ENCODE results near the gene GCHFR. TPM values are rescaled to one million over a fixed set of nuclear protein-coding genes. Genes with fewer than 3 reads are reported as not detected.

GCHFR gene
- polyA plus RNA-seq, 1 of the 3 experiments (the other 2 are of a cell fraction): 0.67 TPM

DNA sequence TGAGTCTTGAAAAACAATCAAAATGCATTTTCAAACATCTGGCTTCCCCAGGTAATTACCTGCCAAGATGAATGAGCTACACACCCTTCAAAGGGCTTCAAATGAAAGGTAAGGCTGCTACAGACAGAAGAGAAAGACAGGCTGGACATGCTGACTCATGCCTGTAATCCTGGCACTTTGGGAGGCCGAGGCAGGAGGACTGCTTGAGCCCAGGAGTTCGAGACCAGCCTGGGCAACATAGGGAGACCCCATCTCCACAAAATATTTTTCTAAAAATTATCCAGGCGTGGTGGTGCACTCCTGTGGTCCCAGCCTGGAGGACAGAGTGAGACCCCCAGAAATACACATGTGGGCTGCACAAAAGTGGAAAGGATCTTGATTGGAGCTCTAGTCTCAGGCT, 28.5 kb downstream of the GCHFR start:
- Histone ChIP-seq H3K4me3 (ENCODE audit: low read depth in 2 of 2, low read length in 1 of 2) (no peak overlapping the region), H3K27me3 (ENCODE audit: insufficient read depth) (no peaks in the 10 kb centered on the region), H3K79me2 (ENCODE audit: insufficient read depth) (peaks cover 63% of the 10 kb centered on the region), H3K9me3 (no peaks in the 10 kb centered on the region), H3K4me1 (ENCODE audit: control insufficient read depth in 1 of 2, insufficient read depth in 2 of 2, low read depth in 1 of 2, low read length in 1 of 2) (peaks cover 2 to 9% of the 10 kb centered on the region in 2 experiments; a peak in 2 of 4 replicates), H3K4me2 (no peak overlapping the region), H4K20me1 (ENCODE audit: insufficient read depth) (peaks cover 7% of the 10 kb centered on the region; the same call in 1 of the 2 replicates), H3F3A (replicated peaks; ENCODE audit: insufficient read depth) (peaks cover 15% of the 10 kb centered on the region), H3K9ac (no peak overlapping the region), H3K9me2 (no peaks in the 10 kb centered on the region), H3K27ac (ENCODE audit: low read depth in 2 of 2, low read length in 1 of 2) (peak overlapping the region in 1 of 2 experiments; percentile 86; a peak in 1 of 4 replicates), H2AFZ (ENCODE audit: low read depth) (no peak overlapping the region), H3K36me3 (replicated peaks in 1 of 2; ENCODE audit: control insufficient read depth in 1 of 2, insufficient read depth in 2 of 2, low read length in 1 of 2) (peaks cover 0 to 5% of the 10 kb centered on the region in 2 experiments)
- ChIA-PET CTCF (interaction anchor here (0.6 to 31.8 kb wide), 4 partner anchors 10 to 67 kb away, joined by 3 to 555 read pairs (median 16); partner anchors contain the start of gene RMDN3), POLR2A (no interaction called here)
- 97% methylated on average over 3 of the region's 3 CpGs for WGBS (ENCODE audit: low lambda C conversion rate)
- TF ChIP-seq POLR2AphosphoS5 (IDR thresholded peaks at IDR 0.05; ENCODE audit: low read depth, low read length) (no peak), GABPA (IDR thresholded peaks at IDR 0.05; ENCODE audit: low read depth) (no peak), CHD2 (IDR thresholded peaks at IDR 0.05; ENCODE audit: low read length, partially characterized antibody) (no peak), SMC3 (IDR thresholded peaks at IDR 0.05; ENCODE audit: low read depth, low read length) (no peak), SIN3A (IDR thresholded peaks at IDR 0.05; ENCODE audit: borderline replicate concordance, low read depth, low read length) (no peak)
- TF ChIP-seq, protein P1, sequence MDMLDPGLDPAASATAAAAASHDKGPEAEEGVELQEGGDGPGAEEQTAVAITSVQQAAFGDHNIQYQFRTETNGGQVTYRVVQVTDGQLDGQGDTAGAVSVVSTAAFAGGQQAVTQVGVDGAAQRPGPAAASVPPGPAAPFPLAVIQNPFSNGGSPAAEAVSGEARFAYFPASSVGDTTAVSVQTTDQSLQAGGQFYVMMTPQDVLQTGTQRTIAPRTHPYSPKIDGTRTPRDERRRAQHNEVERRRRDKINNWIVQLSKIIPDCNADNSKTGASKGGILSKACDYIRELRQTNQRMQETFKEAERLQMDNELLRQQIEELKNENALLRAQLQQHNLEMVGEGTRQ (IDR thresholded peaks at IDR 0.05; ENCODE audit: borderline replicate concordance, low read depth, low read length): no peak
- TF ChIP-seq, protein P2, sequence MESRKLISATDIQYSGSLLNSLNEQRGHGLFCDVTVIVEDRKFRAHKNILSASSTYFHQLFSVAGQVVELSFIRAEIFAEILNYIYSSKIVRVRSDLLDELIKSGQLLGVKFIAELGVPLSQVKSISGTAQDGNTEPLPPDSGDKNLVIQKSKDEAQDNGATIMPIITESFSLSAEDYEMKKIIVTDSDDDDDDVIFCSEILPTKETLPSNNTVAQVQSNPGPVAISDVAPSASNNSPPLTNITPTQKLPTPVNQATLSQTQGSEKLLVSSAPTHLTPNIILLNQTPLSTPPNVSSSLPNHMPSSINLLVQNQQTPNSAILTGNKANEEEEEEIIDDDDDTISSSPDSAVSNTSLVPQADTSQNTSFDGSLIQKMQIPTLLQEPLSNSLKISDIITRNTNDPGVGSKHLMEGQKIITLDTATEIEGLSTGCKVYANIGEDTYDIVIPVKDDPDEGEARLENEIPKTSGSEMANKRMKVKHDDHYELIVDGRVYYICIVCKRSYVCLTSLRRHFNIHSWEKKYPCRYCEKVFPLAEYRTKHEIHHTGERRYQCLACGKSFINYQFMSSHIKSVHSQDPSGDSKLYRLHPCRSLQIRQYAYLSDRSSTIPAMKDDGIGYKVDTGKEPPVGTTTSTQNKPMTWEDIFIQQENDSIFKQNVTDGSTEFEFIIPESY (IDR thresholded peaks at IDR 0.05; ENCODE audit: borderline replicate concordance, low read depth): no peak
- TF ChIP-seq, protein P3, sequence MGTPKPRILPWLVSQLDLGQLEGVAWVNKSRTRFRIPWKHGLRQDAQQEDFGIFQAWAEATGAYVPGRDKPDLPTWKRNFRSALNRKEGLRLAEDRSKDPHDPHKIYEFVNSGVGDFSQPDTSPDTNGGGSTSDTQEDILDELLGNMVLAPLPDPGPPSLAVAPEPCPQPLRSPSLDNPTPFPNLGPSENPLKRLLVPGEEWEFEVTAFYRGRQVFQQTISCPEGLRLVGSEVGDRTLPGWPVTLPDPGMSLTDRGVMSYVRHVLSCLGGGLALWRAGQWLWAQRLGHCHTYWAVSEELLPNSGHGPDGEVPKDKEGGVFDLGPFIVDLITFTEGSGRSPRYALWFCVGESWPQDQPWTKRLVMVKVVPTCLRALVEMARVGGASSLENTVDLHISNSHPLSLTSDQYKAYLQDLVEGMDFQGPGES (IDR thresholded peaks at IDR 0.05; ENCODE audit: low read depth, low read length): no peak
- no peak for DNase-seq

DNA sequence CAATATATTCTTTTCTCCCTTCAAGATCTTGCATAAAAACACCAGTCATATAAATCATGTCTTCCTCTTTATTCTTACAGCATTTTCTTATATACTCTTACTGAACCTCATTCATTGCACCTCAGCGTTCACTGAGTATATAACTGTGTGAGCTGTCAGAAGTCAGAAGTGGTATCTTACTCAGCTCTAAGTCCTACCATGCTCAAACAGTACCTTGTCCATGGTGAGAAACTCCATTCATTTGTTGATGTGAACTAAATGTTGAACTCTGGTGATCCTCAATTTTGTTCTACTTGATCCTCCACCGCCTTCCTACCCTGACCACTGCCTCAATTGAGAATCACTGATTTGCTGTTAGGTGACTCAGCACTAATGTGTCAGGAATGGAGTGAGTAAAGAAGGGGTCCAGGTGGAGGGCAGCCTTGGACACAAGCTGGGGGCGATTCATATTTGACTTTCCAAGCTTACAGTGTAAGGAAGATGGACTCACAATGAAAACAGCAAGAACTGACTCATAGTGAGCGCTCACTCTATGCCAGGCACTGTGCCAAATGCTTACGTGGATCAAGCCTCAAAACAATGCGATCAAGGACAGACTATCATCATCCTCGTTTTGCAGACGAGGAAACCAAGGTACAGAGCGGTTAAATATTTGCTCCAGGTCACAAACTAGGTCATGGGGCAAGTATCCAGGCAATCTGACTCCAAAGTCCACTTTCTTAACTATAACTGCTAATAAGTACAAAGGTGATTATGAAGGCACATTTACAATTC, 29.5 kb downstream of the GCHFR start:
- WGBS (ENCODE audit: low lambda C conversion rate): 34% methylated on average over 9 of the region's 9 CpGs
- Histone ChIP-seq H4K20me1 (ENCODE audit: insufficient read depth) (no peaks in the 10 kb centered on the region), H3K9me2 (no peaks in the 10 kb centered on the region), H3K4me1 (ENCODE audit: control insufficient read depth in 1 of 2, insufficient read depth in 2 of 2, low read depth in 1 of 2, low read length in 1 of 2) (peaks cover 0 to 4% of the 10 kb centered on the region in 2 experiments; a peak in 1 of 4 replicates), H3F3A (replicated peaks; ENCODE audit: insufficient read depth) (peaks cover 15% of the 10 kb centered on the region), H3K36me3 (replicated peaks in 1 of 2; ENCODE audit: control insufficient read depth in 1 of 2, insufficient read depth in 2 of 2, low read length in 1 of 2) (peaks cover 0 to 5% of the 10 kb centered on the region in 2 experiments), H3K79me2 (ENCODE audit: insufficient read depth) (peaks cover 73% of the 10 kb centered on the region), H3K4me3 (ENCODE audit: low read depth in 2 of 2, low read length in 1 of 2) (no peak overlapping the region), H3K27ac (ENCODE audit: low read depth in 2 of 2, low read length in 1 of 2) (peak overlapping the region in 1 of 2 experiments; percentile 86; a peak in 3 of 4 replicates), H3K9ac (peak overlapping the region; percentile 16; the same call in 1 of the 2 replicates), H3K4me2 (peak overlapping the region; percentile 63; the same call in 1 of the 2 replicates), H3K27me3 (ENCODE audit: insufficient read depth) (no peaks in the 10 kb centered on the region), H2AFZ (ENCODE audit: low read depth) (no peak overlapping the region; the same call in 1 of the 2 replicates), H3K9me3 (no peaks in the 10 kb centered on the region)
- DNase-seq: no peak
- CTCF ChIA-PET: interaction anchor here (2.4 to 31.8 kb wide), 3 partner anchors 11 to 64 kb away, joined by 8 to 555 read pairs (median 24); partner anchors contain the start of gene RMDN3
- POLR2A ChIA-PET: no interaction called here
- peak; percentile 30; the same call in 1 of the 2 replicates for TF ChIP-seq POLR2AphosphoS5 (IDR thresholded peaks at IDR 0.05; ENCODE audit: low read depth, low read length)
- TF ChIP-seq, protein P1 (IDR thresholded peaks at IDR 0.05; ENCODE audit: borderline replicate concordance, low read depth, low read length): no peak
- TF ChIP-seq, protein P4, sequence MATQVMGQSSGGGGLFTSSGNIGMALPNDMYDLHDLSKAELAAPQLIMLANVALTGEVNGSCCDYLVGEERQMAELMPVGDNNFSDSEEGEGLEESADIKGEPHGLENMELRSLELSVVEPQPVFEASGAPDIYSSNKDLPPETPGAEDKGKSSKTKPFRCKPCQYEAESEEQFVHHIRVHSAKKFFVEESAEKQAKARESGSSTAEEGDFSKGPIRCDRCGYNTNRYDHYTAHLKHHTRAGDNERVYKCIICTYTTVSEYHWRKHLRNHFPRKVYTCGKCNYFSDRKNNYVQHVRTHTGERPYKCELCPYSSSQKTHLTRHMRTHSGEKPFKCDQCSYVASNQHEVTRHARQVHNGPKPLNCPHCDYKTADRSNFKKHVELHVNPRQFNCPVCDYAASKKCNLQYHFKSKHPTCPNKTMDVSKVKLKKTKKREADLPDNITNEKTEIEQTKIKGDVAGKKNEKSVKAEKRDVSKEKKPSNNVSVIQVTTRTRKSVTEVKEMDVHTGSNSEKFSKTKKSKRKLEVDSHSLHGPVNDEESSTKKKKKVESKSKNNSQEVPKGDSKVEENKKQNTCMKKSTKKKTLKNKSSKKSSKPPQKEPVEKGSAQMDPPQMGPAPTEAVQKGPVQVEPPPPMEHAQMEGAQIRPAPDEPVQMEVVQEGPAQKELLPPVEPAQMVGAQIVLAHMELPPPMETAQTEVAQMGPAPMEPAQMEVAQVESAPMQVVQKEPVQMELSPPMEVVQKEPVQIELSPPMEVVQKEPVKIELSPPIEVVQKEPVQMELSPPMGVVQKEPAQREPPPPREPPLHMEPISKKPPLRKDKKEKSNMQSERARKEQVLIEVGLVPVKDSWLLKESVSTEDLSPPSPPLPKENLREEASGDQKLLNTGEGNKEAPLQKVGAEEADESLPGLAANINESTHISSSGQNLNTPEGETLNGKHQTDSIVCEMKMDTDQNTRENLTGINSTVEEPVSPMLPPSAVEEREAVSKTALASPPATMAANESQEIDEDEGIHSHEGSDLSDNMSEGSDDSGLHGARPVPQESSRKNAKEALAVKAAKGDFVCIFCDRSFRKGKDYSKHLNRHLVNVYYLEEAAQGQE (IDR thresholded peaks at IDR 0.05; ENCODE audit: low read depth, low read length): no peak
- TF ChIP-seq JUND (IDR thresholded peaks at IDR 0.05): 0 out of 2 replicates have a peak, but pooled peaks have one; percentile 44
- TF ChIP-seq ELF1 (IDR thresholded peaks at IDR 0.05): no peak
- no peak for TF ChIP-seq RCOR1 (IDR thresholded peaks at IDR 0.05; ENCODE audit: low read length)
- TF ChIP-seq SIN3A (IDR thresholded peaks at IDR 0.05; ENCODE audit: borderline replicate concordance, low read depth, low read length): no peak
- TF ChIP-seq TCF12 (IDR thresholded peaks at IDR 0.05): peak; percentile 52
- TF ChIP-seq, protein P5, sequence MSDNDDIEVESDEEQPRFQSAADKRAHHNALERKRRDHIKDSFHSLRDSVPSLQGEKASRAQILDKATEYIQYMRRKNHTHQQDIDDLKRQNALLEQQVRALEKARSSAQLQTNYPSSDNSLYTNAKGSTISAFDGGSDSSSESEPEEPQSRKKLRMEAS (IDR thresholded peaks at IDR 0.05; ENCODE audit: low read depth): peak; percentile 36; the same call in 1 of the 2 replicates
- TF ChIP-seq RFX5 (IDR thresholded peaks at IDR 0.05; ENCODE audit: low read length): no peak
- no peak for TF ChIP-seq FOXM1 (IDR thresholded peaks at IDR 0.05; ENCODE audit: low read depth)

Data from SK-N-SH (cell line).